Inflammatory macrophage treated with lipopolysaccharide for 4 hours (primary cell): ENCODE results near the gene SLC24A4.

Source experiments
- DNase-seq: peaks from one replicate; pipeline ENCODE4 v3.0.0-alpha.2; 2020

The SLC24A4 gene

DNA sequence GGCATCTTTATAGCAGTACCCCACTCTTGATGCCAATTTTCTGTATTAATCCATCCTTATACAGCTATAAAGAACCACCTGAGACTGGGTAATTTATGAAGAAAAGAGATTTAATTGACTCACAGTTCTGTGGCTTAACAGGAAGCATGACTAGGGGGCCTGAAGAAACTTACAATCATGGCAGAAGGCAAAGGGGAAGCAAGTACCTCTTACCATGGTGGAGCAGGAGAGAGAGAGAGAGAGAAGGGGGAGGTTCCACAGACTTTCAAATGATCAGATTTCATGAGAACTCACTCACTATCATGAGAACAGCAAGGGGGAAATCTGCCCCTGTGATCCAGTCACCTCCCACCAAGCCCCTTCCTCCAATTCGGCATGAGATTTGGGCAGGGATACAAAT, 84.4 kb downstream of the SLC24A4 start:
- DNase-seq, result peak; percentile 90

GRCh38 chr14:92409043-92409442, 86.1 kb downstream of the SLC24A4 start:
- no peak for DNase-seq

- no peak for DNase-seq
These were observed 88.2 kb downstream of the SLC24A4 start for GRCh38 chr14:92411135-92411534.

DNA sequence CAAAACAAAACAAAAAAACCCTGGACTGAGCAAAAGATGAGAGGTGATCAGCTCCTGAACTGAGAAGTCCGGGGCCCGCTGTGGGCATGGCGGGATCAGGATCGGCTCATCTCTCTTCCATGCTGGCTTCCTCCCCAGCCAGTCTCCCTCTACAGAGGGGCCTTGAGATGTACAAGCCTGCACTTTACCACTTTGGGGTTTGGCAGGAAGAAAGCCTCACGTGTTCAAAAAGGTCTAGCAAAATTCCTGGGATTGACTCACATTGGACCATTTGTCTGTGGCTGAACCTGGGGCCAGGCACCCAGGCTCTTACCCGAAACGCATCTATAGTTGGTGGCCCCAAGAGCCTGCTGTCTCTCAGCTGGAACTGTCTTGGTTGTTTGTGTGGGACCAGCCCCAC, 89.0 kb downstream of the SLC24A4 start:
- DNase-seq, result no peak

DNA sequence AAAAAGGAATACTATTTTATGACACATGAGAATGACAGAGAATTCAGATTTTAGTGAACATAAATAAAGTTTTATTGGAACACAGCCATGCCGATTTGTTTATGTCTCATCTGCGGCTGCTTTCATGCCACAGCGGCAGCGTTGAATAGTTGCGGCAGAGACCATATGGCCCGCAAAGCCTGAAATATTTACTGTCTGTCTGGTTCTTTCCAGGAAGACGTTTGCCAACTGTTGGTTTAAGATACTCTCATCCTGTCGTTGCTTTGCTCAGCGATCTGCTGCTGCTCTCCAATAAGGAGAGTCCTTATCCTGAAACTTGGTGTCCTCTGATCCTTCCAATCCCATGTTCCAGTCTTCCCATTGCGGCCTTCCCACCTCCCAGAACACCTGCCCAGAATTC, 89.9 kb downstream of the SLC24A4 start:
- no peak for DNase-seq

DNA sequence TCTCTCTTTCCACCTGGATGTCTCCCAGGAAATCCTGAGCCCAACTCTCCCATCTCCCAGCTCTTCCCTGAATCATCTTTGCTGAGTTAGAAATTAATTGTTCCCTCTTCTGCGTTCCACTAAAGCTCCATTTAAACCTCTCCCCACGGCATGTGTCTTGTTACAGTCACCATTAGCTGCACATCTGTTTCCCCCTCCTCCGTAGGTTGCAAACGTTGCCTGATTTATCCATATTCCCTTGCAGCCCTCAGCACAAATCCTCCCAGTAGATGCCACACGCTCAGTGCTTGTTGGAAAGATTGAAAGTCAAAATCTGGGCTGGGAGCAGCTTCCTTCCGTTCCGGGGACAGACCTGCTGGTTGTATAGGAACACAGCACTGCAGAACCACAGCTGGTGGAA, 90.4 kb downstream of the SLC24A4 start:
- no peak for DNase-seq

DNA sequence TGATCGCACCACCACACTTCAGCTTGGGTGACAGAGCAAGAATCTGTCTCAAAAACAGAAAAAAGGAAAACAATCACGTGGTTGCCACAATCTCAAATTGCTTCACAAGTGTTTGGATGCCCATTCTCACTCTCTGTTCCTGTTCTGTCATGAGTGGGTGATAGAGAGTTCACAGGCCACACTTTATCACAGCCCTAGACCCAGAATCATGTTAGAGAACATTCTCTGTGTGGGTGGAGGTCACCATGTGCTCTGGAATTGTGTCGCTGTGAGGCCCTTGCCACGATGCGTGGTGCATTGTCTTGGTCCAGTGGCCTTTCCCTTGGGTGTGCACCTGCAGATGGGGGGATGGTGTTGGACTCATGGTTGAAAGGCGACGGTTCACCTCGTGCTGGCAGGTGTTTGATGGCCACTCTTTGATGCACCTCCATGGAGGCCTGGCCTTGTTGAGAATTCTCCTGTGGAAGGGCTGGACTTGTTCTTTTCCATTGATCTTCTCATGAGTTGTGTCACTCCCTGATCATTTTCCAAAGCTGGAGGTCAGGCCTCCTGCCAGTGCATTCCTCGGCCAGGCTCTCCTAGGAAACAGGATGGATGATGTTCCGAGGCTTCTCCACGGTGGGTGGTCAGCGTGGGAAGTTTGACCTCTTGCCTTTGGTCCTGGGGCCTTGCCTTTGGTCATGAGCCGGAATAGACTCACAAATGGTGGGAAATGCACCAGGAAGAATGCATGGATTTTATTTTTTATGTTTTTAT, 91.9 kb downstream of the SLC24A4 start:
- DNase-seq, result peak; percentile 91

DNA sequence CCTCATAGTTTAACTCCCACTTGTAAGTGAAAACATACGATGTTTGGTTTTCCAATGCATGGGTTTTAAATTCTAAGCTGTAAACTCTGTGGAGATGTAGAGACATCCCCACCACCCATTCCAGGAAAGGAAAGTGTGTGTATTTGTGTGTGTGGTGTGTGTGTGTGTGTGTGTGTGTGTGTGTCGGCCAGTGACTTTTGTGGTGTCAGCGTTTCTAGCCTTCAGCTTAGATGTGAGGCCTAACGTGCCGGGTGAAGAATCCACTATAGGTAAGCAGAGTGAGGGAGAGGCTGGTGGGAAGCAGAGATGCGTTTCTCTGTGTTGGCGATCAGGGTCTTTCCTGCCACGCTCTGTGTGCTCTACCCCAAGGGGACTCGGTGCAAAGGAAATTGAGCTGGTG, 93.0 kb downstream of the SLC24A4 start:
- no peak for DNase-seq

GRCh38 chr14:92416544-92416943, 93.6 kb downstream of the SLC24A4 start:
- DNase-seq, result no peak

- DNase-seq, result peak; percentile 96
These were observed 94.8 kb downstream of the SLC24A4 start for GRCh38 chr14:92417759-92418158.

GRCh38 chr14:92421751-92422150, 98.8 kb downstream of the SLC24A4 start:
- no peak for DNase-seq

DNA sequence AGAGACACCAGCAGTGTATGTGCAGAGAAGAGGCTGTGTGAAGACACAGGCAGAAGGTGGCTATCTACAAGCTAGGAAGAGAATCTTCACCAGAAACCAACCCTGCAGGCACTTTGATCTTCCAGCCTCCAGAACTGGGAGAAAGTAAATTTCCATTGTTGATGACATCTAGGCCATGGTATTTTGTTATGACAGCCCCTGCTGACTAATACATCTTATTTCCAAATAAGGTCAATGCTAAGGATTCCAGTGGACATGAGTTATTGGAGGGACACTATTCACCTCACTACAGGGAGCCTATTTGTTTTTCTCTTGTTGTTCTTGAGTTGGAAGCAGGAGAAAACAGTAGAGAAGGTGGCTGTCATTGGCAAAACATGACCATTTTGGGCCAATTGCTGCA, 102.1 kb downstream of the SLC24A4 start:
- peak; percentile 27 for DNase-seq

- DNase-seq, result no peak
These were observed 103.3 kb downstream of the SLC24A4 start for GRCh38 chr14:92426237-92426636.

GRCh38 chr14:92427096-92427495, 104.1 kb downstream of the SLC24A4 start:
- no peak for DNase-seq

GRCh38 chr14:92430686-92431085, 107.7 kb downstream of the SLC24A4 start:
- no peak for DNase-seq

- DNase-seq, result no peak
These were observed 108.3 kb downstream of the SLC24A4 start for GRCh38 chr14:92431199-92431725.

DNA sequence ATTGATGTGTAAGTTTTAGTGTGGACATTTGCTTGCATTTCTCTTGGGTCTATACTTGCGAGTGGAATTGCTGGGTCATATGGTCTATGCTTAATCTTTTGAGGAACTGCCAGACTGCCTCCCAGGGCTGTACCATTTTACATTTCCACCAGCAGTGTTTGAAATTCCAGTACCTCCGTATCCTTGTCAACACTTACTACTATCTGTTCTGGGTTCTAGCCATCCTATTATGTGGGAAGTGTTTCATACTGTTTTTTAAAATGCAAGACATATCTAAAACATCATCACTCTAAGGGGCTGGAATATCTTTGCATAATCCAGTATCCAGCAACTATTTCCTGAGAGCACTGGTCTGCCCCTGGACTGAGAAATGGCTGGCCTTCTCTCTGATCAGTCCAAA, 110.4 kb downstream of the SLC24A4 start:
- DNase-seq, result no peak

DNA sequence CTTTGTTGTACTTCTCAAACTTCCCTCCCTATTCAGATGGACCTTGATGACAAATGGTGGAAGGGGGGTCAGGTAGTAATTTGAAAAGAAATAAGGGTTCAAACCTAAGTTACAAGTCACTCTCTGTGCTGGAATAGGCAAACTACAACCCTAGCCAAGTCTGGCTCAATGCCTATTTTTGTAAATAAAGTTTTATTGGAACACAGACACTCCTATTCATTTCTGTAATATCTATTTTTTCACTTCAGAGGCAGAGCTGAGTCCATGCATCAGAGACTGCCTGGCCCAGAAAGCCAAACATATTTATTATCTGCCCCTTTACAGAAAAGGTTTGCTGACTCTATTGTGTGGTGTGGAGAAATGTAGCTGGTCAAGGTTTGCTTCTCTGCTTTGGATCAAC, 112.2 kb downstream of the SLC24A4 start:
- DNase-seq, result no peak

DNA sequence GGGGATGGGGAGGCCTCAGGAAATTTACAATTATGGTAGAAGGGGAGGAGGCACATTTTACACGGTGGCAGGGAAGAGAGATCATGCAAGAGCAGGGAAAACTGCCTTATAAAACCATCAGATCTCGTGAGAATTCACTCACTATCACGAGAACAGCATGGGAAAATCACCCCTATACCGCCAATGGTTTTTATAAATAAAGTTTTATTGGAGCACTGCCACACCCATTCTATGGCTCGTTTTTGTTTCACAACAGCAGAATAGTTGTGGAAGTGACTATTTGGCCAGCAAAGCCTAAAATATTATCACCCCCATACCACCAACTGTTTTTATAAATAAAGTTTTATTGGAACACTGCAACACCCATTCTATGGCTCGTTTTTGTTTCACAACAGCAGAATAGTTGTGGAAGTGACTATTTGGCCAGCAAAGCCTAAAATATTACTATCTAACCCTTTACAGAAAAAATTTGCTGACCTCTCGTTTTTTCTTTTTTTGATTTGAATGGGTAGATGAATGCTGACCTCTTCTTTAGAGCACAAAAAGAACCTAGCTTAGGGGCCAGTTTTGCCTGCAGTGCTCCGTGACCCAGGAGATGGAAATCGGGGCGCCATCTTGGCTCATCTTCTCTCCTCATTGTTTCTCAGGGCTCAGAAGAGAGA, 113.3 kb downstream of the SLC24A4 start:
- no peak for DNase-seq

- DNase-seq, result no peak
These were observed 114.3 kb downstream of the SLC24A4 start for GRCh38 chr14:92437309-92437708.

GRCh38 chr14:92437729-92438285, 114.8 kb downstream of the SLC24A4 start:
- no peak for DNase-seq

GRCh38 chr14:92439537-92440344, 116.8 kb downstream of the SLC24A4 start:
- no peak for DNase-seq

DNA sequence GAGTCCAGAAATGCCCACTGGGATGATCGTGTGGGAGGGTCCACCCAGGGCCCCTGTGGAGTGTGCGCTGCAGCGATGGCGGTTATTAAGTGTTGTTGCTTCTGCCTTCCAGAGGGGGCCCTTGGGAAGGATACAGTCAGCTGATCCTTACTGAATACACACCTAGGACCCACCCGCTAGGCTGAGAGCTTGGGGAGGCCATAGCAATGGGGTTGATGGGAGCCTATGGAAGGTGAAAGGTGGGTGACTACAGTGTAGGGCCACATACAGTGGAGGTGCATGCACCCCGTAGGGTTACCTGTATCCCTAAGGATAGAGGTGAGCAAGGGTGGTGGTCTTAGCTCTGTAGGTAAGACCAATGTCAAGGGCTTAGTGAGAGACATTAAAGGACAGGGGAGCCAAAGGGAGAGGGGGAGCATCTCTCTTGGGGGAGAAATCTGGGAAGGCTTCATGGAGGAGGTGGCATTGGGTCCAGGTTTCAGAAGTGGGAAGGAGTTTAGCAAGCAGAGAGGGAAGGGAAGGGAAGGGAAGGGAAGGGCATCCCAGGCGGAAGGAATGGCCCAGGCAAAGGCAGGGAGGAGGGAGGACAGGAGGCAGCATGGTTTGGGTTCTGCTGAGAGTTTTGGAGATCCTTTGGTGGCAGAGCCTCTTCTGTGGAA, 117.5 kb downstream of the SLC24A4 start:
- no peak for DNase-seq
